IMR-90 (cell line): Measurements from ENCODE around the gene DIAPH2. TPM values are rescaled to one million over a fixed set of nuclear protein-coding genes. Genes with fewer than 3 reads are reported as not detected.

ENCODE experiments used
- ATAC-seq: fragments of 200-7000 bp; cut with Tn5 transposase; 2 replicates; pipeline ENCODE4 v1.9.1; 2020; ENCODE audit warnings: low read depth, mild to moderate bottlenecking, moderate library complexity
- BruUV-seq: library from RNA; stranded (reverse); fragments of 400-500 nt; replicated peaks from 2 replicates; lab custom pipeline; 2021; lab: Mats Ljungman, UMichigan
- CTCF ChIA-PET: fragments of 300-600 bp; formaldehyde crosslinking; extraction: SDS; loops from one replicate; lab custom pipeline; 2021; ENCODE audit warnings: antibody characterized with exemption; lab: Yijun Ruan, JAX
- POLR2A ChIA-PET: fragments of 300-600 bp; sonication (Branson Sonifier 250); formaldehyde crosslinking; loops from one replicate; lab custom pipeline; 2022; ENCODE audit warnings: antibody characterized with exemption; ENCODE audit not compliant: unreplicated experiment; lab: Charles Lee
- DNase-seq: peaks from one replicate; pipeline ENCODE4 v3.0.0; 2013
- H2AFZ ChIP-seq: replicated peaks from 2 replicates; pipeline ENCODE3; 2013; ENCODE audit warnings: low read length, mild to moderate bottlenecking; ENCODE audit not compliant: poor library complexity
- H2AK5ac ChIP-seq: 2 replicates; pipeline ENCODE4 v1.6.1; 2013; ENCODE audit warnings: low read depth, low read length, inconsistent platforms
- H2AK9ac ChIP-seq: replicated peaks from 2 replicates; pipeline ENCODE3; 2013; ENCODE audit warnings: mild to moderate bottlenecking, low read depth, low read length, moderate library complexity; ENCODE audit not compliant: poor library complexity
- H2BK120ac ChIP-seq: 2 replicates; pipeline ENCODE4 v1.6.1; 2013; ENCODE audit warnings: low read depth, low read length, inconsistent platforms
- H2BK15ac ChIP-seq: 3 replicates; pipeline ENCODE4 v1.6.1; 2013; ENCODE audit warnings: low read depth, low read length, inconsistent platforms
- H2BK20ac ChIP-seq: 2 replicates; pipeline ENCODE4 v1.6.1; 2013; ENCODE audit warnings: low read depth, mild to moderate bottlenecking, inconsistent platforms, low read length, moderate library complexity
- H2BK5ac ChIP-seq: 2 replicates; pipeline ENCODE4 v1.6.1; 2013; ENCODE audit warnings: mild to moderate bottlenecking, low read depth, low read length, inconsistent platforms; ENCODE audit not compliant: poor library complexity, severe bottlenecking
- H3K14ac ChIP-seq: replicated peaks from 2 replicates; pipeline ENCODE4 v1.6.1; 2013; ENCODE audit warnings: low read depth, low read length, inconsistent platforms
- H3K18ac ChIP-seq: 2 replicates; pipeline ENCODE4 v1.6.1; 2013; ENCODE audit warnings: low read depth, low read length, control low read depth
- H3K23ac ChIP-seq: 2 replicates; pipeline ENCODE4 v1.6.1; 2013; ENCODE audit warnings: low read depth, low read length, inconsistent platforms
- H3K27ac ChIP-seq: 2 replicates; pipeline ENCODE4 v1.5.1; 2013; ENCODE audit warnings: mild to moderate bottlenecking, control low read depth, low read length; ENCODE audit not compliant: insufficient read depth
- H3K27me3 ChIP-seq: 2 replicates; pipeline ENCODE4 v1.6.1; 2013; ENCODE audit warnings: low read length; ENCODE audit not compliant: control insufficient read depth, insufficient read depth
- H3K36me3 ChIP-seq: 2 replicates; pipeline ENCODE4 v1.6.1; 2013; ENCODE audit warnings: low read length, mixed read lengths; ENCODE audit not compliant: control insufficient read depth, insufficient read depth
- H3K4ac ChIP-seq: 2 replicates; pipeline ENCODE4 v1.6.1; 2013; ENCODE audit warnings: low read depth, low read length, inconsistent platforms
- H3K4me1 ChIP-seq: 2 replicates; pipeline ENCODE4 v1.6.1; 2013; ENCODE audit warnings: low read length, mixed read lengths; ENCODE audit not compliant: control insufficient read depth, insufficient read depth
- H3K4me2 ChIP-seq: 2 replicates; pipeline ENCODE4 v1.6.1; 2013; ENCODE audit warnings: low read depth, mild to moderate bottlenecking, control low read depth, low read length, moderate library complexity
- H3K4me3 ChIP-seq: 2 replicates; pipeline ENCODE4 v1.5.1; 2013; ENCODE audit warnings: low read depth, mild to moderate bottlenecking, control low read depth, low read length, moderate library complexity; ENCODE audit not compliant: insufficient read depth
- H3K56ac ChIP-seq: 2 replicates; pipeline ENCODE4 v1.6.1; 2013; ENCODE audit warnings: low read length, inconsistent platforms; ENCODE audit not compliant: insufficient read depth; ENCODE audit errors: extremely low read depth
- H3K79me1 ChIP-seq, 2 experiments: 2 replicates each; pipeline ENCODE4 v1.6.1; 2013; ENCODE audit warnings: low read length in 2 of 2, inconsistent platforms in 1 of 2, low read depth in 1 of 2
- H3K9ac ChIP-seq: 2 replicates; pipeline ENCODE4 v1.6.1; 2013; ENCODE audit warnings: low read depth, low read length, control low read depth
- H3K9me1 ChIP-seq: 2 replicates; pipeline ENCODE4 v1.6.1; 2013; ENCODE audit warnings: low read length, inconsistent platforms; ENCODE audit not compliant: insufficient read depth
- H3K9me3 ChIP-seq: 2 replicates; pipeline ENCODE4 v1.6.1; 2013; ENCODE audit warnings: low read length; ENCODE audit not compliant: control insufficient read depth, insufficient read depth
- H4K20me1 ChIP-seq: 2 replicates; pipeline ENCODE4 v1.6.1; 2013; ENCODE audit warnings: low read length, inconsistent platforms; ENCODE audit not compliant: insufficient read depth
- H4K5ac ChIP-seq: 2 replicates; pipeline ENCODE4 v1.6.1; 2013; ENCODE audit warnings: mild to moderate bottlenecking, low read depth, low read length, control low read depth
- H4K8ac ChIP-seq, 2 experiments: 2 replicates each; pipeline ENCODE4 v1.6.1; 2013; ENCODE audit warnings: low read depth in 2 of 2, low read length in 2 of 2, control low read depth in 1 of 2, inconsistent platforms in 1 of 2
- H4K91ac ChIP-seq: 2 replicates; pipeline ENCODE4 v1.6.1; 2013; ENCODE audit warnings: low read depth, low read length, inconsistent platforms; ENCODE audit not compliant: insufficient read depth
- BHLHE40 ChIP-seq: fragments of 150-350 bp; IDR thresholded peaks from 2 replicates; pipeline ENCODE4 v1.6.1; 2016; ENCODE audit warnings: mild to moderate bottlenecking, low read depth, low read length
- CEBPB ChIP-seq: IDR thresholded peaks from 2 replicates; pipeline ENCODE4 v1.6.1; 2012; ENCODE audit warnings: low read depth, low read length, improper control_type of control experiment
- CHD1 ChIP-seq: IDR thresholded peaks from 2 replicates; pipeline ENCODE4 v1.6.1; 2012; ENCODE audit warnings: low read depth, low read length, improper control_type of control experiment
- FOS ChIP-seq: fragments of 150-350 bp; IDR thresholded peaks from 2 replicates; pipeline ENCODE4 v1.6.1; 2016; ENCODE audit warnings: low read depth, low read length
- MAFK ChIP-seq: IDR thresholded peaks from 2 replicates; pipeline ENCODE4 v1.6.1; 2012; ENCODE audit warnings: low read depth, low read length, improper control_type of control experiment
- MAZ ChIP-seq: IDR thresholded peaks from 2 replicates; pipeline ENCODE4 v1.6.1; 2012; ENCODE audit warnings: low read depth, mild to moderate bottlenecking, low read length, improper control_type of control experiment, moderate library complexity, borderline replicate concordance
- MXI1 ChIP-seq: IDR thresholded peaks from 2 replicates; pipeline ENCODE4 v1.6.1; 2012; ENCODE audit warnings: low read depth, mild to moderate bottlenecking, low read length, moderate library complexity, borderline replicate concordance
- NFE2L2 ChIP-seq: fragments of 150-350 bp; IDR thresholded peaks from 2 replicates; pipeline ENCODE4 v1.6.1; 2016; ENCODE audit warnings: low read depth, mild to moderate bottlenecking, low read length
- POLR2A ChIP-seq: IDR thresholded peaks from 2 replicates; pipeline ENCODE4 v1.6.1; 2012; ENCODE audit warnings: mild to moderate bottlenecking, low read depth, low read length
- RAD21 ChIP-seq: IDR thresholded peaks from 2 replicates; pipeline ENCODE4 v1.6.1; 2012; ENCODE audit warnings: low read length, improper control_type of control experiment
- RCOR1 ChIP-seq: IDR thresholded peaks from 2 replicates; pipeline ENCODE4 v1.6.1; 2012; ENCODE audit warnings: mild to moderate bottlenecking, low read length, improper control_type of control experiment; ENCODE audit not compliant: insufficient replicate concordance
- RFX5 ChIP-seq: IDR thresholded peaks from 2 replicates; pipeline ENCODE4 v1.8.0; 2012; ENCODE audit warnings: low read depth, mild to moderate bottlenecking, low read length, moderate library complexity
- SMC3 ChIP-seq: fragments of 150-350 bp; IDR thresholded peaks from 2 replicates; pipeline ENCODE4 v1.6.1; 2016; ENCODE audit warnings: low read depth, mild to moderate bottlenecking, antibody characterized with exemption, low read length, moderate library complexity
- WGBS, 2 experiments: methylation state at CpG; one replicate each; pipeline versions ENCODE4 v1.1.5 to v1.1.7; 2013; ENCODE audit warnings: missing lambda C conversion rate in 2 of 2; ENCODE audit not compliant: insufficient read length in 1 of 2; ENCODE audit errors: extremely low coverage in 2 of 2; 5-methylcytosine and 5-hydroxymethylcytosine counted together
- dilution Hi-C: fragments of 300-500 bp; cut with HindIII; formaldehyde crosslinking; loops from one replicate; pipeline ENCODE4 v1.14.3; 2018; ENCODE audit warnings: low sequenced_read_pairs; ENCODE audit not compliant: unreplicated experiment
- in situ Hi-C: fragments of 300-500 bp; cut with MboI; formaldehyde crosslinking; loops from 3 replicates; pipeline ENCODE4 v1.14.3; 2019; ENCODE audit warnings: low sequenced_read_pairs, inconsistent platforms, mixed read lengths
- intact Hi-C: fragments of 100-400 bp; cut with micrococcal nuclease; formaldehyde crosslinking; loops from 2 replicates; pipeline ENCODE4 v1.10.0; 2022
- polyA plus RNA-seq, 3 experiments: library from polyadenylated mRNA; depleted of rRNA; stranded (reverse); fragments of >200 nt; gene quantifications; 2 replicates each; pipeline ENCODE4 v1.2.3, GENCODE V29; 2012; ENCODE audit warnings: low replicate concordance in 1 of 3
- total RNA-seq: library from RNA; depleted of rRNA; stranded (reverse); fragments of >200 nt; gene quantifications from 2 replicates; pipeline ENCODE4 v1.2.3, GENCODE V29; 2012
- TF ChIP-seq, protein P1 (sequence below): conservative IDR thresholded peaks from 2 replicates; pipeline ENCODE4 v1.5.1; 2012; ENCODE audit warnings: mild to moderate bottlenecking, low read depth, low read length, improper control_type of control experiment
- TF ChIP-seq, protein P2 (sequence below): fragments of 150-350 bp; IDR thresholded peaks from 2 replicates; pipeline ENCODE4 v1.6.1; 2016; ENCODE audit warnings: low read depth, mild to moderate bottlenecking, low read length, moderate library complexity, borderline replicate concordance
- TF ChIP-seq, protein P3 (sequence below): fragments of 150-350 bp; IDR thresholded peaks from 2 replicates; pipeline ENCODE4 v1.6.1; 2017; ENCODE audit warnings: mild to moderate bottlenecking, antibody characterized with exemption, low read length, low read depth

The DIAPH2 gene
- total and polyA plus RNA-seq, 2 of the 4 experiments (the other 2 are of a cell fraction), result 3.6 to 19.9 TPM

DNA sequence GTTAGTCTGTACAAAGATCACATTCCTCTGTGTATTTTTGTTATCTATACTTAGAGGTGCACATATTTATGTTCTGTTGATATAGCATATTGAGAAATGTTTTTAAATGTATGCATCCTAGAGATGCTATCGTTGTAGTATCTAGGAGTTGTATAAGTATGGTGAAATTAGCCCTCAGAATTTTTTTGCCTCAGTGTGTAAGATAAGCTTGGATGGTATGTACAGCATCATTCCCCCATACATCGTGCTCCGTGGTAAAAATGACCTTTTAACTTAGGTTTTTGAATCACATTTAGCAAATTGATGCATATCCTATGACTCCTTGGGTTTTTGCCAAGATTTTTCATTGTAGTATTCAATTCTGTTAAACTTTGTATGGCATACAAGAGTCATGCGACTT lies 312.6 kb downstream of the DIAPH2 start:
- no peak overlapping the region for H3K4ac ChIP-seq
- dilution Hi-C loops, result no loop called here
- TF ChIP-seq, protein P1, sequence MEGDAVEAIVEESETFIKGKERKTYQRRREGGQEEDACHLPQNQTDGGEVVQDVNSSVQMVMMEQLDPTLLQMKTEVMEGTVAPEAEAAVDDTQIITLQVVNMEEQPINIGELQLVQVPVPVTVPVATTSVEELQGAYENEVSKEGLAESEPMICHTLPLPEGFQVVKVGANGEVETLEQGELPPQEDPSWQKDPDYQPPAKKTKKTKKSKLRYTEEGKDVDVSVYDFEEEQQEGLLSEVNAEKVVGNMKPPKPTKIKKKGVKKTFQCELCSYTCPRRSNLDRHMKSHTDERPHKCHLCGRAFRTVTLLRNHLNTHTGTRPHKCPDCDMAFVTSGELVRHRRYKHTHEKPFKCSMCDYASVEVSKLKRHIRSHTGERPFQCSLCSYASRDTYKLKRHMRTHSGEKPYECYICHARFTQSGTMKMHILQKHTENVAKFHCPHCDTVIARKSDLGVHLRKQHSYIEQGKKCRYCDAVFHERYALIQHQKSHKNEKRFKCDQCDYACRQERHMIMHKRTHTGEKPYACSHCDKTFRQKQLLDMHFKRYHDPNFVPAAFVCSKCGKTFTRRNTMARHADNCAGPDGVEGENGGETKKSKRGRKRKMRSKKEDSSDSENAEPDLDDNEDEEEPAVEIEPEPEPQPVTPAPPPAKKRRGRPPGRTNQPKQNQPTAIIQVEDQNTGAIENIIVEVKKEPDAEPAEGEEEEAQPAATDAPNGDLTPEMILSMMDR, result no peak
- TF ChIP-seq RFX5 (no peak), MAFK (no peak), MXI1 (no peak), NFE2L2 (no peak), BHLHE40 (no peak), CEBPB (no peak), CHD1 (no peak), SMC3 (no peak), MAZ (no peak), RAD21 (no peak), FOS (no peak), POLR2A (no peak), RCOR1 (no peak)
- TF ChIP-seq, protein P2, sequence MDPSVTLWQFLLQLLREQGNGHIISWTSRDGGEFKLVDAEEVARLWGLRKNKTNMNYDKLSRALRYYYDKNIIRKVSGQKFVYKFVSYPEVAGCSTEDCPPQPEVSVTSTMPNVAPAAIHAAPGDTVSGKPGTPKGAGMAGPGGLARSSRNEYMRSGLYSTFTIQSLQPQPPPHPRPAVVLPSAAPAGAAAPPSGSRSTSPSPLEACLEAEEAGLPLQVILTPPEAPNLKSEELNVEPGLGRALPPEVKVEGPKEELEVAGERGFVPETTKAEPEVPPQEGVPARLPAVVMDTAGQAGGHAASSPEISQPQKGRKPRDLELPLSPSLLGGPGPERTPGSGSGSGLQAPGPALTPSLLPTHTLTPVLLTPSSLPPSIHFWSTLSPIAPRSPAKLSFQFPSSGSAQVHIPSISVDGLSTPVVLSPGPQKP, result no peak
- TF ChIP-seq, protein P3, sequence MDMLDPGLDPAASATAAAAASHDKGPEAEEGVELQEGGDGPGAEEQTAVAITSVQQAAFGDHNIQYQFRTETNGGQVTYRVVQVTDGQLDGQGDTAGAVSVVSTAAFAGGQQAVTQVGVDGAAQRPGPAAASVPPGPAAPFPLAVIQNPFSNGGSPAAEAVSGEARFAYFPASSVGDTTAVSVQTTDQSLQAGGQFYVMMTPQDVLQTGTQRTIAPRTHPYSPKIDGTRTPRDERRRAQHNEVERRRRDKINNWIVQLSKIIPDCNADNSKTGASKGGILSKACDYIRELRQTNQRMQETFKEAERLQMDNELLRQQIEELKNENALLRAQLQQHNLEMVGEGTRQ, result no peak

More for the DNA sequence above, 312.6 kb downstream of the DIAPH2 start:
- H2AFZ ChIP-seq, result no peak overlapping the region
- H3K4me3 ChIP-seq, result no peak overlapping the region
- no peak overlapping the region for H4K5ac ChIP-seq
- no peaks in the 10 kb centered on the region for H3K27me3 ChIP-seq
- H4K20me1 ChIP-seq, result no peaks in the 10 kb centered on the region
- H3K18ac ChIP-seq, result no peak overlapping the region
- H3K14ac ChIP-seq, result no peak overlapping the region
- in situ Hi-C loops (no loop called here), intact Hi-C loops (no loop called here)
- DNase-seq (peak; percentile 18), ATAC-seq (no peak)
- no peaks in the 10 kb centered on the region for H3K9me1 ChIP-seq
- ChIA-PET POLR2A (no interaction called here), CTCF (no interaction called here)
- H3K23ac ChIP-seq, result no peak overlapping the region
- no peaks in the 10 kb centered on the region for H3K79me1 ChIP-seq
- H3K9ac ChIP-seq, result no peak overlapping the region
- no peak overlapping the region for H2AK9ac ChIP-seq
- no peak overlapping the region for H3K27ac ChIP-seq
- no peak overlapping the region for H2BK20ac ChIP-seq
- no peak overlapping the region for H2BK15ac ChIP-seq
- no peak overlapping the region for H3K4me2 ChIP-seq
- no peak overlapping the region for H3K56ac ChIP-seq
- H4K91ac ChIP-seq, result no peak overlapping the region
- no peaks in the 10 kb centered on the region for H3K4me1 ChIP-seq
- H2BK120ac ChIP-seq, result no peak overlapping the region
- no peak overlapping the region for H4K8ac ChIP-seq
- WGBS, 2 experiments, result no CpG with 5 or more reads among the region's 4 CpGs
- no peak overlapping the region for H2BK5ac ChIP-seq
- no peak overlapping the region for H2AK5ac ChIP-seq
- no peaks in the 10 kb centered on the region for H3K36me3 ChIP-seq
- BruUV-seq, result no TSS peak
- no peaks in the 10 kb centered on the region for H3K9me3 ChIP-seq
